Activated naive CD4-positive, alpha-beta T cell treated with anti-CD3 and anti-CD28 coated beads, Interleukin-2, amount 50 U/mL, for 72 hours (primary cell): Measurements from ENCODE around the gene OTOF. TPM values are rescaled to one million over a fixed set of nuclear protein-coding genes. Genes with fewer than 3 reads are reported as not detected.

Experiments
- ATAC-seq, 2 donors: fragments of 150-1000 bp; cut with Tn5 transposase; 2 replicates each; pipeline ENCODE4 v1.10.0; 2021; ENCODE audit warnings: mild to moderate bottlenecking in 2 of 2, moderate library complexity in 2 of 2
- DNase-seq, 2 donors: peaks; one replicate each; pipeline ENCODE4 v3.0.0; 2021 to 2022; ENCODE audit warnings: low spot score in 2 of 2
- H3K27ac Mint-ChIP-seq, 2 donors: one replicate each; pipeline ENCODE4 v1.8.0; 2022; ENCODE audit warnings: mild to moderate bottlenecking in 2 of 2, mixed read lengths in 2 of 2
- H3K36me3 Mint-ChIP-seq, 2 donors: one replicate each; pipeline ENCODE4 v1.8.0; 2022; ENCODE audit warnings: mixed read lengths in 2 of 2
- H3K9me3 Mint-ChIP-seq, 2 donors: one replicate each; pipeline ENCODE4 v1.8.0; 2022; ENCODE audit warnings: mixed read lengths in 2 of 2
- total RNA-seq, 2 donors: library from RNA; stranded (reverse); gene quantifications; one replicate each; pipeline ENCODE4 v1.2.3, GENCODE V29; 2022

Gene OTOF
- total RNA-seq, 2 donors from 2014 or later = 0.16 to 2.7 TPM

- no peaks in the 10 kb centered on the region for H3K36me3 Mint-ChIP-seq
- no peak for DNase-seq
- no peaks in the 10 kb centered on the region for H3K9me3 Mint-ChIP-seq
- H3K27ac Mint-ChIP-seq = peak overlapping the region in 1 of 2 donors; percentile 3
- no peak for ATAC-seq
Observed at GRCh38 chr2:26485725-26486418, 7.9 kb upstream of the OTOF start.

GRCh38 chr2:26485099-26485498 lies 7.2 kb upstream of the OTOF start:
- Mint-ChIP-seq H3K36me3 (no peaks in the 10 kb centered on the region), H3K27ac (peak overlapping the region in 1 of 2 donors; percentile 3), H3K9me3 (no peaks in the 10 kb centered on the region)
- DNase-seq = no peak
- no peak for ATAC-seq

GRCh38 chr2:26484579-26484978 lies 6.7 kb upstream of the OTOF start:
- no peak for DNase-seq
- H3K27ac Mint-ChIP-seq = no peak overlapping the region
- ATAC-seq = no peak
- H3K9me3 Mint-ChIP-seq = no peaks in the 10 kb centered on the region
- H3K36me3 Mint-ChIP-seq = no peaks in the 10 kb centered on the region

- no peak for DNase-seq
- ATAC-seq = no peak
- H3K36me3 Mint-ChIP-seq = no peaks in the 10 kb centered on the region
- no peaks in the 10 kb centered on the region for H3K9me3 Mint-ChIP-seq
- H3K27ac Mint-ChIP-seq = no peak overlapping the region
Observed at GRCh38 chr2:26483957-26484565, 6.1 kb upstream of the OTOF start.

- no peak for DNase-seq
- H3K9me3 Mint-ChIP-seq = no peaks in the 10 kb centered on the region
- ATAC-seq = no peak
Observed at GRCh38 chr2:26483516-26483915, 5.6 kb upstream of the OTOF start.

GRCh38 chr2:26483027-26483326 lies 5.1 kb upstream of the OTOF start:
- ATAC-seq (no peak), DNase-seq (no peak)
- H3K36me3 Mint-ChIP-seq = no peaks in the 10 kb centered on the region
- H3K9me3 Mint-ChIP-seq = no peaks in the 10 kb centered on the region
- no peak overlapping the region for H3K27ac Mint-ChIP-seq

More at GRCh38 chr2:26483516-26483915, 5.6 kb upstream of the OTOF start:
- H3K36me3 Mint-ChIP-seq = no peaks in the 10 kb centered on the region
- H3K27ac Mint-ChIP-seq = no peak overlapping the region

- no peaks in the 10 kb centered on the region for H3K9me3 Mint-ChIP-seq
- no peaks in the 10 kb centered on the region for H3K36me3 Mint-ChIP-seq
- H3K27ac Mint-ChIP-seq = peak overlapping the region in 1 of 2 donors; percentile 52
- ATAC-seq (no peak), DNase-seq (no peak)
Observed at GRCh38 chr2:26482211-26483026, 4.5 kb upstream of the OTOF start.

- no peaks in the 10 kb centered on the region for H3K9me3 Mint-ChIP-seq
- DNase-seq (no peak), ATAC-seq (no peak)
- peak overlapping the region in 1 of 2 donors; percentile 24 for H3K27ac Mint-ChIP-seq
- H3K36me3 Mint-ChIP-seq = no peaks in the 10 kb centered on the region
Observed at GRCh38 chr2:26481706-26482105, 3.8 kb upstream of the OTOF start.

- DNase-seq (no peak), ATAC-seq (no peak)
- H3K36me3 Mint-ChIP-seq = no peaks in the 10 kb centered on the region
- no peaks in the 10 kb centered on the region for H3K9me3 Mint-ChIP-seq
- peak overlapping the region in 1 of 2 donors; percentile 24 for H3K27ac Mint-ChIP-seq
Observed at GRCh38 chr2:26480566-26481423, 2.9 kb upstream of the OTOF start.

GRCh38 chr2:26479789-26480565 lies 2.1 kb upstream of the OTOF start:
- Mint-ChIP-seq H3K36me3 (no peaks in the 10 kb centered on the region), H3K9me3 (no peaks in the 10 kb centered on the region), H3K27ac (no peak overlapping the region)
- no peak for DNase-seq
- no peak for ATAC-seq

GRCh38 chr2:26479131-26479788 lies 1.3 kb upstream of the OTOF start:
- Mint-ChIP-seq H3K27ac (no peak overlapping the region), H3K36me3 (no peaks in the 10 kb centered on the region), H3K9me3 (no peaks in the 10 kb centered on the region)
- no peak for ATAC-seq
- no peak for DNase-seq

GRCh38 chr2:26478366-26478765 lies 442 bp upstream of the OTOF start:
- ATAC-seq (no peak), DNase-seq (no peak)
- no peaks in the 10 kb centered on the region for H3K36me3 Mint-ChIP-seq

GRCh38 chr2:26477126-26477910 lies 606 bp downstream of the OTOF start:
- ATAC-seq (peak; percentile 62 to 78), DNase-seq (no peak)
- Mint-ChIP-seq H3K27ac (peak overlapping the region in 1 of 2 donors; percentile 5), H3K9me3 (no peaks in the 10 kb centered on the region), H3K36me3 (no peaks in the 10 kb centered on the region)

More at GRCh38 chr2:26478366-26478765, 442 bp upstream of the OTOF start:
- H3K27ac Mint-ChIP-seq = no peak overlapping the region
- no peaks in the 10 kb centered on the region for H3K9me3 Mint-ChIP-seq

- ATAC-seq (no peak), DNase-seq (no peak)
- no peak overlapping the region for H3K27ac Mint-ChIP-seq
- peaks cover 0 to 6% of the 10 kb centered on the region in 2 donors for H3K9me3 Mint-ChIP-seq
- no peaks in the 10 kb centered on the region for H3K36me3 Mint-ChIP-seq
Observed at GRCh38 chr2:26475832-26476501, 2.0 kb downstream of the OTOF start.
